ENCODE data around the gene ADCY3.

GRCh38 chr2:24875272-24875671 is 44.8 kb downstream of the ADCY3 start:
- no peak for TF ChIP-seq CTCF (IDR thresholded peaks at IDR 0.05)
- TF ChIP-seq POLR2A (IDR thresholded peaks at IDR 0.05) = no peak
